Stimulated activated CD8-positive, alpha-beta memory T cell treated with anti-CD3 and anti-CD28 coated beads, Interleukin-2, amount 100 ng/mL, for 1 hour (primary cell): ENCODE data around the gene P2RX4.
"Not testable (repeated sequence)": the region's sequence is repeated elsewhere in the genome, so short reads cannot be mapped to it uniquely, and the experiment has no call there.

ENCODE experiments used
- DNase-seq, 2 donors: peaks; one replicate each; pipeline ENCODE4 v3.0.0-alpha.2; 2020; ENCODE audit warnings: low read depth in 2 of 2

P2RX4 gene

DNA sequence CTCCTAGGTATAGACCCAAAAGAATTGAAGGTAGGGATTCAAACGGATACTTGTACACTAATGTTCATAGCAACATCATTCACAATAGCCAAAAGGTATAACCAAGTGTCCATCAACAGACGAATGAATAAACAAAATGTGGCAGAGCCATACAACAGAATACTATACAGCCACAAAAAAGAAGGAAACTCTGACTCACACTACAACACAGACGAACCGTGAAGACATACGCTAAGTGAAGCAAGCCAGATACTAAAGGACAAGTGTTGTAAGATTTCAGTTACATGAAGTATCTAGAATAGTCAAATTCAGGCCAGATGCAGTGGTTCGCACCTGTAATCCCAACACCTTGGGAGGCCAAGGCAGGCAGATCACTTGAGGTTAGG, 67.4 kb downstream of the P2RX4 start:
- no peak for DNase-seq

- DNase-seq, result no peak
Observed at GRCh38 chr12:121278169-121279070, 68.5 kb downstream of the P2RX4 start.

DNA sequence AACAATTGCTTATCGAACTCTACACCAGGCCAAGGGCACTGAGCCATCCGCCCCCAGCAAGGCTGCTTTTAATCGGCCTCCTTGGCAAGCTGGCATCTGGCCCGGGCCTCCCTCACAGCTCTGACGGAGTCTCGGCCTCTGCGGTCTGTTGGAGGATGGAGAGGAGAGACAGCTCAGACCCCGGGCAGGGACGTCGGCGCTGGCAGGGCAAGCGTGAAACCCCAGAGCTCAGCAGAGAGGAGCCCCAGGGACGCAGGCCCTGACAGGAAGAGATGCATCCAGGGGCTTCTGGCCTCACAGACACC, 69.1 kb downstream of the P2RX4 start:
- DNase-seq, result no peak

DNA sequence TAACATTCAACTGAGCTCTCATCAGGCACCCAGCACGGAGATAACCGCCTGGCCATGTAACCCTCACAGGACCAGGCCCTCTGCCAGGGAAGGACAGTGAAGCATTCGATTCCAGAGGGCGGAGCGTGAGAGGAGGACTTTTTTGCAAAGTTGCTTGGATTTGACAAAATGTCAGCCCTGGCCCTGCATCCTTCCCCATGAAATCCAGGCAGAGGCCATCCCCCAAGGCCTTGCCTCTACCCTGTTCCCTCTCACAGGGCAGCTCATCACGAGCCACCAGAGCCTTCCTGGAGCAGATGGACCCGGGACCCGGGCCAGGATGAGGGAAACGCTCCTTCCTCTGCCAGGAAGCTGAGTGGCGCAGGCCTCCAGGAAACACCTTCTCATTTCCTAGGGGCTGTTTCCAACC, 69.6 kb downstream of the P2RX4 start:
- DNase-seq, result no peak

DNA sequence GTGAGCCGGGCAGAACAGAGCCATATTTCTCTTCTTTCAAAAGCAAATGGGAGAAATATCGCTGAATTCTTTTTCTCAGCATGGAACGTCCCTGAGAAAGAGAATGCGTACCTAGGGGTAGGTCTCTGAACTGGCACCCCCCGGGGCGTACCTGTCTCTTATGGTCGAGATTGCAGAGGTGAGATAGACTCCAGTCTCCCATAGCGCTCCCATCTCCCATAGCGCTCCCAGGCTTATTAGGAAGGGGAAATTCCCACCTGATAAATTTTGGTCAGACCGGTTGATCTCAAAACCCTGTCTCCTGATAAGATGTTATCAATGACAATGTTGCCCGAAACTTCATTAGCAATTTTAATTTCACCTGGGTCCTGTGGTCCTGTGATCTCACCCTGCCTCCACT, 70.6 kb downstream of the P2RX4 start:
- DNase-seq, result not testable (repeated sequence)

DNA sequence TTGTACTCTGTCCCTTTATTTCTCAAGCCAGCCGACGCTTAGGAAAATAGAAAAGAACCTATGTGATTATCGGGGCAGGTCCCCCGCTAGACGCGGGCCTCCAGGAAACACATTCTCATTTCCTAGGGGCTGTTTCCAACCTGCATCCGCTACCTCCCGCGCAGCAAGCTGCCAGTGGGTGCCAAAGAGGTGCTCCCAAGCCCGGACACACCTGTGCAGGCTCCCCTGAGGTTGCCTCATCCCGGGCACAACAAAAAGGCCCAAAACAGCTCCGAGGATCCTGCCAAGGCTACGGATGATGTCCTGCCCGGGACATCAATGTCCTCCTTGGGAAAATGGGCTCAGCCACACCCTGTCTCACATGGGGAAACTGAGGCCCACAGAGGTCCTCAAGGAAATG, 71.2 kb downstream of the P2RX4 start:
- not testable (repeated sequence) for DNase-seq

- DNase-seq, result no peak
Observed at GRCh38 chr12:121282072-121282742, 72.3 kb downstream of the P2RX4 start.

DNA sequence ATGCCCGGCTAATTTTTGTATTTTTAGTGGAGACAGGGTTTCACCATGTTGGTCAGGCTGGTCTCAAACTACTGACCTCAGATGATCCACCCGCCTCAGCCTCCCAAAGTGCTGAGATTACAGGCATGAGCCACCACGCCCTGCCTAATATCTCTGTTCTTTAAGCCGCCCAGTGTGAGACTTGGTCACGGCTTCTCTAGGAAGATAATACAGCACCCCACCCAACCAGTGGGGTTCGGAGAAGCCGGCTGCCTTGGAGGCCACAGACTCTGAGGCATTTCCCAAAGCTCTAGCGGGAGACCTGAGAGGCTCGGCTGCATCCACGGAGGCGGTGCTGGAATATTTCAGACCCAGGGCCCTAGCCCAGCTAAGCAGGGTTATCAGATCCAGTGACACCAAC, 73.0 kb downstream of the P2RX4 start:
- DNase-seq, result not testable (repeated sequence)

GRCh38 chr12:121283388-121283787, 73.5 kb downstream of the P2RX4 start:
- no peak for DNase-seq
